ENCODE data around the gene C11orf42.

C11orf42 gene

DNA sequence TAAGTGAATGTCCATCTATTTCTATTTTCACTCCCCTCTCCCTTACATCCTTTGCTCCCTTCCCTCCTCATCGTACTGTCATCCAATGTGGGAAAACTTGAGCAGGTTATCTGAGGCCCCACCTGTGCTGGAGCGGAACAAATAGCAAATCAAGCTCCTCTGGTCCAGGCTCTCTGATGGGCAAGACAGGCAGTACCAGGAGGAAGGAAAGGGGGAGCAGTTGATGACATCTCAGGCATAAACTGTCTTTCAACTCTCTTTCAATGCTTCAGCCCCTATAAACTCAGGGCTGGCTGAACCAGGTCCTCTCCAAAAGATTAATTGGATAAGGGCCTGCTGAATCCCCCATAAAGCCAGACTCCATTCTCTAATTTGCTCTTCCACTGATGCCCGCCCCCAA lies 52.8 kb downstream of the C11orf42 start:
- H3K4me3 Mint-ChIP-seq, result no peak overlapping the region
- H3K9me3 Mint-ChIP-seq, result no peaks in the 10 kb centered on the region
- peaks cover 7% of the 10 kb centered on the region for H3K27me3 Mint-ChIP-seq (ENCODE audit: low read depth)
- H3K4me1 Mint-ChIP-seq (ENCODE audit: low read depth), result no peaks in the 10 kb centered on the region
- no peaks in the 10 kb centered on the region for H3K36me3 Mint-ChIP-seq (ENCODE audit: low read depth)
- H3K27ac Mint-ChIP-seq, result no peak overlapping the region

DNA sequence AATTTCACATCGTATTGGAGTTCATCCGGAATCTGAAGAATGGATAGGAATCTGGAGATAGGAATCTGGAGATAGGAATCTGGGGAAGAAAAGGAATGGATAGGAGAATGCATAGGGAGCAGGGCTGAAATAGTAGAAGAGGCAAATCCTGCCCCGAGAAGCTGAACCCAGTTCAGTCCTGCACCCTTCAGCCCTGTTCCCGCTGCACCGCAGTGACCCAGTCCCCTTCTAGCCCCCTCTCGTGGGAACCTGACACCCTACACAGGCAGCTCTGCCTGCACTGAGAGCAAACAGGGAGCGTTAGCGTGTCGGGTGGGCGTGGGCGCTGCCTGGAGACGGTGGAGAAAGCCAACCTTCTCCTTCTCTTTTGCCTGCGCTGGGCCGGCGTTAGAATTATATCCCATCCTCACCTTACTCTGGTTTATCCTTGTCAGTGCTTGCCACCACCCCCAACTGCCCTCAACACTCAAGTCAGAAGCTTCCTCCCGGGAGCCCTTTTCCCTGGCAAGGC lies 53.3 kb downstream of the C11orf42 start:
- H3K27me3 Mint-ChIP-seq (ENCODE audit: low read depth), result peaks cover 7% of the 10 kb centered on the region
- H3K27ac Mint-ChIP-seq, result no peak overlapping the region
- no peaks in the 10 kb centered on the region for H3K36me3 Mint-ChIP-seq (ENCODE audit: low read depth)
- no peaks in the 10 kb centered on the region for H3K9me3 Mint-ChIP-seq
- H3K4me1 Mint-ChIP-seq (ENCODE audit: low read depth), result no peaks in the 10 kb centered on the region
- H3K4me3 Mint-ChIP-seq, result no peak overlapping the region

DNA sequence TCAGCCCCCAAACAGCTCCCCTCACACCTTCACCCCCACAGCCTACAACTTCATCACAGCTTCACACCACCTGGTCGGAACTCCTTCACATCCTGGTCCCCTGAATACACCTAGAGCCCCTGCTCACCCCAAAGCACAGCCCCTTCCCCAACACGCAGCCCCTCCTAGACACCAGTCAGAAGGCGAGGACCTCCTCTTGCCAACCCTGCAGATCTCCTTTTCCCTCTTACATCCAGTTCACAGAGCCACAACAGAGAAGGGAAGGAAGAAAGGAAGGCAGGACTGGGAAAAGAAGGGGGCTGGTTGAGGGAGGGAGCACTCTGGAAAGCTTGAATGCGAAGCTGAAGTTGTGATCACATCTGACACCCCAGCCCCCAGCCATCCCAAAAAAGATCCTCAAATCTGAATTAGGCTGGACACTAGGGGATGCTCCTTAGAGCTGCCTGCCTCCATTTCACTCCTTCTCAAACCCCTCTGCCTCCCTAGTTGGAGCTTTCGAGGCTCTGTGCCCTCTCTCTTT lies 54.9 kb downstream of the C11orf42 start:
- no peaks in the 10 kb centered on the region for H3K36me3 Mint-ChIP-seq (ENCODE audit: low read depth)
- H3K9me3 Mint-ChIP-seq, result no peaks in the 10 kb centered on the region
- peaks cover 22% of the 10 kb centered on the region for H3K27me3 Mint-ChIP-seq (ENCODE audit: low read depth)
- no peaks in the 10 kb centered on the region for H3K4me1 Mint-ChIP-seq (ENCODE audit: low read depth)
- H3K27ac Mint-ChIP-seq, result no peak overlapping the region
- H3K4me3 Mint-ChIP-seq, result no peak overlapping the region
